ENCODE measurements around the gene SPTB. TPM values are rescaled to one million over a fixed set of nuclear protein-coding genes. Genes with fewer than 3 reads are reported as not detected.
A peak's percentile ranks its signal among the peaks of the same experiment; 100 is the strongest.

The SPTB gene
- total RNA-seq, 1 experiment from 2014 or later, result 2.3 TPM

DNA sequence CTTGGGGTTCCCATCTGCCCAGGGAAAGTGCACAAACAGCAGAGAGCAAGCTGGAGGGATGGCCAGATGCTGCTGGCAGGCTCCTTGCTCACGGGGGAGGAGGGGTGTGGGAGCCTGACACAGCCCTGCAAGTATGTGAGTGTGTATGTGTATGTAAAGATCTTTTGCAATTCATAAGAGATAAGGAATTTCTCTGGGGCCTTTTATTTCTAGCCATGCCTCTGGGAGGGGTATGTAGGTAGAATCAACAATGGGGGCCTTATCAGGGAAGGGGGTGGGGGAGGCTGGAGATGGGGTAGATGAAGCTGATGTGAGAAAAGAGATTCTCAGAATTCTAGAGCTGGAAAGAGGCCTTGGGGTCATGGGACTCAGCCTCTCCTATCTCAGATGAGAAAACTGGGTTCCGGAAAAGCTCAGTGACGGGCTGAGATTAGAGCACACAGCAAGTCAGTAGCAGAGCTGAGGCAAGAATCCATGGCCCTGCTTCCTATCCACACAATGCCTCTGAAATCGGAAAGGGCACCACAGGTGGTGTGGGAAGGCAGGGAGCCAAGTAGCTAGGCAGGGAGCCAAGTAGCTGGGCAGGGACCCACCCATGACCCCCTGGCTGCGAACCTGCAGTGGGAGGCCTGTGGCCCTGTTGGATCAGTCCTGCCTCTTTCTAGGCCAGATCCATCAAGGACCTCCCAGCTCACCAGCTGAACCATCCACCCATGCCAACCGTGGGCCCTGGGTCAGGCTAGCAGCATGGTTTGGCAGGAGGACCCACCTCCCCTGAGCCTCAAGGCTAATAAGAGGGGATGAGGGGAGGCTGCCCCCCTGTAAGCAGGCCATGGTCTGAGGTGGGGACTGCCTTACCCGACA lies 120.8 kb downstream of the SPTB start:
- Histone ChIP-seq H2BK20ac (ENCODE audit: low read depth, low read length, poor library complexity, severe bottlenecking) (no peak overlapping the region), H2BK120ac (ENCODE audit: low read depth, low read length, poor library complexity, severe bottlenecking) (no peak overlapping the region), H4K20me1 (ENCODE audit: control insufficient read depth, insufficient read depth, insufficient read length) (no peaks in the 10 kb centered on the region), H3K14ac (ENCODE audit: insufficient read depth, low read length) (peak overlapping the region; percentile 6; the same call in 1 of the 2 replicates), H3K23ac (ENCODE audit: insufficient read length, low read depth, low read length) (no peak overlapping the region), H3K18ac (ENCODE audit: insufficient read length, low read depth, low read length) (no peak overlapping the region), H3K9me3 (ENCODE audit: control insufficient read depth, low read depth, low read length) (no peaks in the 10 kb centered on the region), H4K8ac (replicated peaks; ENCODE audit: insufficient read length, low read depth, low read length) (no peak overlapping the region), H2BK12ac (ENCODE audit: insufficient read length, low read depth, low read length) (no peak overlapping the region), H3K9ac (ENCODE audit: extremely low read depth, insufficient read length, low read length) (no peak overlapping the region), H3K56ac (ENCODE audit: insufficient read length, low read depth, low read length) (no peak overlapping the region), H3T11ph (ENCODE audit: low read length) (no peak overlapping the region), H3K23me2 (ENCODE audit: insufficient read length, low read depth, low read length, poor library complexity, severe bottlenecking) (no peaks in the 10 kb centered on the region), H3K27ac (ENCODE audit: insufficient read length, low read depth, low read length) (no peak overlapping the region), H3K4me2 (ENCODE audit: insufficient read depth, insufficient read length, low read length) (no peak overlapping the region), H2AK5ac (ENCODE audit: insufficient read length, low read length) (no peak overlapping the region), H3K79me2 (ENCODE audit: insufficient read depth, low read length) (no peaks in the 10 kb centered on the region), H3K27me3 (ENCODE audit: insufficient read depth, low read length) (no peaks in the 10 kb centered on the region), H3K79me1 (ENCODE audit: insufficient read depth, low read depth, low read length, poor library complexity, severe bottlenecking) (no peaks in the 10 kb centered on the region), H4K91ac (ENCODE audit: insufficient read length, low read depth, low read length) (no peak overlapping the region), H3K4ac (ENCODE audit: low read depth, low read length) (no peak overlapping the region), H3K4me1 (ENCODE audit: insufficient read depth, low read length) (peaks cover 5% of the 10 kb centered on the region; the same call in 1 of the 2 replicates), H4K5ac (ENCODE audit: insufficient read length, low read depth, low read length) (no peak overlapping the region), H2BK15ac (ENCODE audit: low read depth, low read length) (no peak overlapping the region), H2AFZ (ENCODE audit: low read length) (no peak overlapping the region), H2BK5ac (ENCODE audit: insufficient read length, low read length) (no peak overlapping the region)
- Mint-ChIP-seq H3K9me3 (peaks cover 0 to 3% of the 10 kb centered on the region in 2 experiments; a peak in 3 of 5 replicates), H3K4me1 (peaks cover 42 to 52% of the 10 kb centered on the region in 2 experiments), H3K27ac (no peak overlapping the region; a peak in 2 of 7 replicates), H3K4me3 (no peak overlapping the region; a peak in 1 of 5 replicates), H3K36me3 (ENCODE audit: insufficient read depth in 1 of 3, low read depth in 3 of 3) (no peaks in the 10 kb centered on the region; a peak in 2 of 7 replicates), H3K27me3 (ENCODE audit: low read depth) (peaks cover 28% of the 10 kb centered on the region)
- TF ChIP-seq, protein P1, sequence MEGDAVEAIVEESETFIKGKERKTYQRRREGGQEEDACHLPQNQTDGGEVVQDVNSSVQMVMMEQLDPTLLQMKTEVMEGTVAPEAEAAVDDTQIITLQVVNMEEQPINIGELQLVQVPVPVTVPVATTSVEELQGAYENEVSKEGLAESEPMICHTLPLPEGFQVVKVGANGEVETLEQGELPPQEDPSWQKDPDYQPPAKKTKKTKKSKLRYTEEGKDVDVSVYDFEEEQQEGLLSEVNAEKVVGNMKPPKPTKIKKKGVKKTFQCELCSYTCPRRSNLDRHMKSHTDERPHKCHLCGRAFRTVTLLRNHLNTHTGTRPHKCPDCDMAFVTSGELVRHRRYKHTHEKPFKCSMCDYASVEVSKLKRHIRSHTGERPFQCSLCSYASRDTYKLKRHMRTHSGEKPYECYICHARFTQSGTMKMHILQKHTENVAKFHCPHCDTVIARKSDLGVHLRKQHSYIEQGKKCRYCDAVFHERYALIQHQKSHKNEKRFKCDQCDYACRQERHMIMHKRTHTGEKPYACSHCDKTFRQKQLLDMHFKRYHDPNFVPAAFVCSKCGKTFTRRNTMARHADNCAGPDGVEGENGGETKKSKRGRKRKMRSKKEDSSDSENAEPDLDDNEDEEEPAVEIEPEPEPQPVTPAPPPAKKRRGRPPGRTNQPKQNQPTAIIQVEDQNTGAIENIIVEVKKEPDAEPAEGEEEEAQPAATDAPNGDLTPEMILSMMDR (conservative IDR thresholded peaks at IDR 0.05), result no peak
- DNase-seq, result no peak
- no CpG with 5 or more reads among the region's 7 CpGs for WGBS (ENCODE audit: extremely low coverage, insufficient read length, low lambda C conversion rate)
